ENCODE measurements around the gene NCOR2. TPM values are rescaled to one million over a fixed set of nuclear protein-coding genes. Genes with fewer than 3 reads are reported as not detected.

Gene NCOR2
- total and polyA plus RNA-seq, 2 of the 4 experiments (the other 2 are of a cell fraction) = 12.9 to 40.8 TPM

- TF ChIP-seq RCOR1 (IDR thresholded peaks at IDR 0.05; ENCODE audit: insufficient replicate concordance, low read length) (no peak), MAZ (IDR thresholded peaks at IDR 0.05; ENCODE audit: borderline replicate concordance, low read depth, low read length) (no peak), NFE2L2 (IDR thresholded peaks at IDR 0.05; ENCODE audit: low read depth, low read length) (no peak), ELK1 (IDR thresholded peaks at IDR 0.05; ENCODE audit: borderline replicate concordance, low read depth, low read length) (no peak), RAD21 (IDR thresholded peaks at IDR 0.05; ENCODE audit: low read length) (no peak), SMC3 (IDR thresholded peaks at IDR 0.05; ENCODE audit: low read depth, low read length) (no peak), CHD1 (IDR thresholded peaks at IDR 0.05; ENCODE audit: low read depth, low read length) (no peak), MAFK (IDR thresholded peaks at IDR 0.05; ENCODE audit: low read depth, low read length) (no peak), MXI1 (IDR thresholded peaks at IDR 0.05; ENCODE audit: borderline replicate concordance, low read depth, low read length) (no peak), CTCF (conservative IDR thresholded peaks at IDR 0.05; ENCODE audit: low read depth, low read length) (no peak), RFX5 (IDR thresholded peaks at IDR 0.05; ENCODE audit: low read depth, low read length) (no peak), FOS (IDR thresholded peaks at IDR 0.05; ENCODE audit: low read depth, low read length) (no peak), USF2 (IDR thresholded peaks at IDR 0.05; ENCODE audit: low read depth, low read length) (no peak)
- DNase-seq (no peak), ATAC-seq (ENCODE audit: low read depth) (no peak)
- H3K9ac ChIP-seq (ENCODE audit: low read depth, low read length) = no peak overlapping the region
- no peak overlapping the region for H3K4me2 ChIP-seq (ENCODE audit: low read depth, low read length)
- H2BK15ac ChIP-seq (ENCODE audit: low read depth, low read length) = no peak overlapping the region
- H4K91ac ChIP-seq (ENCODE audit: insufficient read depth, low read depth, low read length) = no peak overlapping the region
- no peak overlapping the region for H3K4ac ChIP-seq (ENCODE audit: low read depth, low read length)
- H3K27me3 ChIP-seq (ENCODE audit: control insufficient read depth, insufficient read depth, low read length) = no peaks in the 10 kb centered on the region
- CTCF ChIA-PET = no interaction called here
- no peak overlapping the region for H2BK20ac ChIP-seq (ENCODE audit: low read depth, low read length)
- no peak overlapping the region for H3K18ac ChIP-seq (ENCODE audit: low read depth, low read length)
- H3K9me1 ChIP-seq (ENCODE audit: insufficient read depth, low read length) = peaks cover 3% of the 10 kb centered on the region; the same call in 1 of the 2 replicates
- peak overlapping the region; percentile 56 for H2AFZ ChIP-seq (replicated peaks; ENCODE audit: low read length, poor library complexity)
- no peaks in the 10 kb centered on the region for H3K36me3 ChIP-seq (ENCODE audit: control insufficient read depth, insufficient read depth, low read length)
- H2BK120ac ChIP-seq (ENCODE audit: low read depth, low read length) = no peak overlapping the region
- no peaks in the 10 kb centered on the region for H4K20me1 ChIP-seq (ENCODE audit: insufficient read depth, low read length)
- no TSS peak for BruUV-seq (replicated peaks)
- no peak overlapping the region for H2AK9ac ChIP-seq (replicated peaks; ENCODE audit: low read depth, low read length, poor library complexity)
- H3K27ac ChIP-seq (ENCODE audit: insufficient read depth, low read length) = no peak overlapping the region
- no peaks in the 10 kb centered on the region for H3K79me1 ChIP-seq (ENCODE audit: low read depth in 1 of 2, low read length in 2 of 2)
- no peak overlapping the region for H3K4me3 ChIP-seq (ENCODE audit: insufficient read depth, low read depth, low read length)
- no peak overlapping the region for H4K5ac ChIP-seq (ENCODE audit: low read depth, low read length)
- 0 out of 2 replicates have a peak overlapping the region, but pooled peaks have one; percentile 50 for H2AK5ac ChIP-seq (ENCODE audit: low read depth, low read length)
- peaks cover 13% of the 10 kb centered on the region for H3K9me3 ChIP-seq (ENCODE audit: control insufficient read depth, insufficient read depth, low read length)
- POLR2A ChIA-PET (ENCODE audit: unreplicated experiment) = no interaction called here
- intact Hi-C loops (cut with micrococcal nuclease) (no loop called here), dilution Hi-C loops (cut with HindIII; ENCODE audit: low sequenced_read_pairs, unreplicated experiment) (no loop called here), in situ Hi-C loops (cut with MboI; ENCODE audit: low sequenced_read_pairs) (no loop called here)
- no peak overlapping the region for H3K14ac ChIP-seq (replicated peaks; ENCODE audit: low read depth, low read length)
- no peak overlapping the region for H2BK5ac ChIP-seq (ENCODE audit: low read depth, low read length, poor library complexity, severe bottlenecking)
- H4K8ac ChIP-seq (ENCODE audit: low read depth in 2 of 2, low read length in 2 of 2) = no peak overlapping the region
- 94% methylated on average over 5 of the region's 8 CpGs; no CpG with 5 or more reads in 1 of the 2 experiments for WGBS, 2 experiments (ENCODE audit: extremely low coverage in 2 of 2, insufficient read length in 1 of 2)
- peaks cover 7% of the 10 kb centered on the region; the same call in 1 of the 2 replicates for H3K4me1 ChIP-seq (ENCODE audit: control insufficient read depth, insufficient read depth, low read length)
- H3K23ac ChIP-seq (ENCODE audit: low read depth, low read length) = no peak overlapping the region
- no peak overlapping the region for H3K56ac ChIP-seq (ENCODE audit: extremely low read depth, insufficient read depth, low read length)
Observed at GRCh38 chr12:124576061-124576650, 8.7 kb upstream of the NCOR2 start.

Measured in IMR-90 (cell line).